OCI-LY7 (cell line): ENCODE measurements around the gene TMOD3. TPM values are rescaled to one million over a fixed set of nuclear protein-coding genes. Genes with fewer than 3 reads are reported as not detected.

ENCODE experiments used
- BruUV-seq: library from RNA; stranded (reverse); fragments of 400-500 nt; replicated peaks from 2 replicates; lab custom pipeline; 2021; lab: Mats Ljungman, UMichigan
- CTCF ChIA-PET: fragments of 300-600 bp; sonication (Branson Sonifier 250); formaldehyde crosslinking; loops from one replicate; lab custom pipeline; 2022; ENCODE audit warnings: antibody characterized with exemption; ENCODE audit not compliant: unreplicated experiment; lab: Charles Lee
- POLR2A ChIA-PET: fragments of 300-600 bp; sonication (Branson Sonifier 250); formaldehyde crosslinking; loops from one replicate; lab custom pipeline; 2022; ENCODE audit warnings: antibody characterized with exemption; lab: Charles Lee
- DNase-seq: peaks from one replicate; pipeline ENCODE4 v3.0.0-alpha.2; 2015; ENCODE audit warnings: low spot score
- H2AFZ ChIP-seq: fragments of 200-600 bp; sonication (generic), shearing (Covaris generic); 2 replicates; pipeline ENCODE4 v1.6.1; 2014; ENCODE audit warnings: mild to moderate bottlenecking, antibody characterized with exemption, low read length, moderate library complexity
- H3K27ac ChIP-seq: fragments of 200-600 bp; sonication (generic); 2 replicates; pipeline ENCODE4 v1.5.1; 2014; ENCODE audit warnings: mixed run types, low read depth, mild to moderate bottlenecking, moderate library complexity, low read length, inconsistent platforms; ENCODE audit not compliant: poor library complexity, severe bottlenecking
- H3K36me3 ChIP-seq: fragments of 200-600 bp; sonication (generic); 2 replicates; pipeline ENCODE4 v1.6.1; 2014; ENCODE audit warnings: mild to moderate bottlenecking, antibody characterized with exemption, low read length, moderate library complexity, mixed read lengths; ENCODE audit not compliant: insufficient read depth
- H3K4me1 ChIP-seq: fragments of 200-600 bp; sonication (generic); 2 replicates; pipeline ENCODE4 v1.5.1; 2014; ENCODE audit warnings: mild to moderate bottlenecking, low read length; ENCODE audit not compliant: insufficient read depth, poor library complexity, severe bottlenecking
- H3K4me2 ChIP-seq: fragments of 200-600 bp; sonication (generic); 2 replicates; pipeline ENCODE4 v1.6.1; 2014; ENCODE audit warnings: mild to moderate bottlenecking, low read length
- H3K4me3 ChIP-seq: fragments of 200-600 bp; sonication (generic); 2 replicates; pipeline ENCODE4 v1.5.1; 2014; ENCODE audit warnings: mild to moderate bottlenecking, low read depth, low read length; ENCODE audit not compliant: poor library complexity, severe bottlenecking
- H3K79me2 ChIP-seq: fragments of 200-600 bp; sonication (generic); 2 replicates; pipeline ENCODE4 v1.6.1; 2016; ENCODE audit warnings: low read depth, mild to moderate bottlenecking, low read length, moderate library complexity, mixed read lengths; ENCODE audit not compliant: insufficient read depth
- H3K9me2 ChIP-seq: fragments of 200-600 bp; sonication (generic); 2 replicates; pipeline ENCODE4 v1.6.1; 2016; ENCODE audit warnings: mild to moderate bottlenecking, low read length, mixed read lengths; ENCODE audit not compliant: insufficient read depth
- H3K9me3 ChIP-seq: fragments of 200-600 bp; sonication (generic); 2 replicates; pipeline ENCODE4 v1.6.1; 2014; ENCODE audit warnings: mild to moderate bottlenecking, mixed run types, low read length, mixed read lengths
- H4K20me1 ChIP-seq: fragments of 200-600 bp; sonication (generic); 2 replicates; pipeline ENCODE4 v1.6.1; 2014; ENCODE audit warnings: mild to moderate bottlenecking, antibody characterized with exemption, low read length, moderate library complexity, mixed read lengths; ENCODE audit not compliant: insufficient read depth
- EZH2phosphoT487 ChIP-seq: fragments of 200-600 bp; sonication (generic); IDR thresholded peaks from 2 replicates; pipeline ENCODE4 v1.6.1; 2018; ENCODE audit warnings: low read depth, borderline replicate concordance, mild to moderate bottlenecking, mixed run types, antibody characterized with exemption, low read length, moderate library complexity, mixed read lengths
- intact Hi-C: fragments of 100-400 bp; cut with micrococcal nuclease; formaldehyde crosslinking; loops from one replicate; pipeline ENCODE4 v1.10.0; 2022; ENCODE audit not compliant: unreplicated experiment
- small RNA-seq: library from RNA; depleted of rRNA; stranded (forward); fragments of <200 nt; gene quantifications from one replicate; pipeline ENCODE3, GENCODE V24; 2014
- total RNA-seq, 2 experiments: library from RNA; depleted of rRNA in 1 of 2; stranded (reverse); fragments of >200 nt in 1 of 2; shearing (Covaris generic) in 1 of 2; gene quantifications; 2 replicates each; pipeline ENCODE4 v1.2.3, GENCODE V29; 2014 to 2022
- TF ChIP-seq, protein P1 (sequence below): fragments of 200-600 bp; sonication (generic); conservative IDR thresholded peaks from 2 replicates; pipeline ENCODE4 v1.5.1; 2014; ENCODE audit warnings: mild to moderate bottlenecking, antibody characterized with exemption, low read length, moderate library complexity, mixed read lengths

TMOD3 gene
- total RNA-seq, 2 experiments from 2014 or later, result 17.4 to 30.5 TPM

DNA sequence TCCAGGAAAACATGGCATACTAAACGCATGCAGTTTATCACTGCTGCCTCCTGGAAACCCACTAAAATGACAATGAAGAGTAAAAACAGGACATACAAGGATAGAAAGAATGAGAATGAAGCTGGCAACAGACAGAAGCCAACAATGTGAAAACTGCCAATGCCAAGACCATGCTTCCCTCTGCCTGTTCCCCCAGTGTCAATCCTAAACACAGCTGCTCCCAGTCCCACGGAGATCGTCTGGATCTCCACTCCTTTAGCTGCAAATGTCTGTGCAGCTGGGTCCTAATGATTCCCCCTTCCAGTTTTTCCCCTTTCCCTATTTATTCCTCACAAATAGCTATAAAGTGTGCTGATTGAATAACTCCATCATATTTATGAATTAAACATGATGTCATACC, 126.1 kb downstream of the TMOD3 start:
- no peak overlapping the region for H3K27ac ChIP-seq
- BruUV-seq, result no TSS peak
- intact Hi-C loops, result no loop called here
- H3K9me3 ChIP-seq, result no peaks in the 10 kb centered on the region
- CTCF ChIA-PET, result no interaction called here
- TF ChIP-seq, protein P1, sequence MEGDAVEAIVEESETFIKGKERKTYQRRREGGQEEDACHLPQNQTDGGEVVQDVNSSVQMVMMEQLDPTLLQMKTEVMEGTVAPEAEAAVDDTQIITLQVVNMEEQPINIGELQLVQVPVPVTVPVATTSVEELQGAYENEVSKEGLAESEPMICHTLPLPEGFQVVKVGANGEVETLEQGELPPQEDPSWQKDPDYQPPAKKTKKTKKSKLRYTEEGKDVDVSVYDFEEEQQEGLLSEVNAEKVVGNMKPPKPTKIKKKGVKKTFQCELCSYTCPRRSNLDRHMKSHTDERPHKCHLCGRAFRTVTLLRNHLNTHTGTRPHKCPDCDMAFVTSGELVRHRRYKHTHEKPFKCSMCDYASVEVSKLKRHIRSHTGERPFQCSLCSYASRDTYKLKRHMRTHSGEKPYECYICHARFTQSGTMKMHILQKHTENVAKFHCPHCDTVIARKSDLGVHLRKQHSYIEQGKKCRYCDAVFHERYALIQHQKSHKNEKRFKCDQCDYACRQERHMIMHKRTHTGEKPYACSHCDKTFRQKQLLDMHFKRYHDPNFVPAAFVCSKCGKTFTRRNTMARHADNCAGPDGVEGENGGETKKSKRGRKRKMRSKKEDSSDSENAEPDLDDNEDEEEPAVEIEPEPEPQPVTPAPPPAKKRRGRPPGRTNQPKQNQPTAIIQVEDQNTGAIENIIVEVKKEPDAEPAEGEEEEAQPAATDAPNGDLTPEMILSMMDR, result no peak
- no peak for TF ChIP-seq EZH2phosphoT487
- H3K4me3 ChIP-seq, result no peak overlapping the region
- H3K4me2 ChIP-seq, result no peak overlapping the region
- no peaks in the 10 kb centered on the region for H3K4me1 ChIP-seq
- no peaks in the 10 kb centered on the region for H3K9me2 ChIP-seq
- DNase-seq, result no peak
- no peak overlapping the region for H2AFZ ChIP-seq
- no peaks in the 10 kb centered on the region for H3K79me2 ChIP-seq
- H3K36me3 ChIP-seq, result peaks cover 96% of the 10 kb centered on the region
- POLR2A ChIA-PET, result interaction anchor here (0.6 to 1.2 kb wide), 5 partner anchors 23 to 182 kb away, joined by 3 to 5 read pairs (median 3); no protein-coding TSS in a partner anchor
- no peaks in the 10 kb centered on the region for H4K20me1 ChIP-seq

Small RNA genes lying within 50 kb of the gene (small RNA-seq; reads per million reads assigned to genes)
- gene AC090971.5, result not detected
- gene RF00017, result not detected
- gene RF00019, result not detected
- gene RNU6-90P, result not detected

Other genes with a start within 250 kb of the TMOD3 start
- gene DMXL2, start 206.9 kb upstream of the TMOD3 start, total RNA-seq (2014; rRNA removed; shearing (Covaris generic)), result 0.33 and 0.47 TPM in 2 replicates
- 0.32 and 0.35 TPM in 2 replicates for gene DMXL2, start 206.9 kb upstream of the TMOD3 start, total RNA-seq (2022)
- not detected in 2 replicates for gene SCG3, start 148.2 kb upstream of the TMOD3 start, total RNA-seq (2014; rRNA removed; shearing (Covaris generic))
- gene SCG3, start 148.2 kb upstream of the TMOD3 start, total RNA-seq (2022), result not detected in 2 replicates
- not detected in 2 replicates for gene LYSMD2, start 92.0 kb upstream of the TMOD3 start, total RNA-seq (2014; rRNA removed; shearing (Covaris generic))
- 0.50 and 0.89 TPM in 2 replicates for gene LYSMD2, start 92.0 kb upstream of the TMOD3 start, total RNA-seq (2022)
- not detected in 2 replicates for gene TMOD2, start 78.1 kb upstream of the TMOD3 start, total RNA-seq (2014; rRNA removed; shearing (Covaris generic))
- gene TMOD2, start 78.1 kb upstream of the TMOD3 start, total RNA-seq (2022), result 0.11 and 0.44 TPM in 2 replicates
- gene LEO1, start 142.1 kb downstream of the TMOD3 start, total RNA-seq (2014; rRNA removed; shearing (Covaris generic)), result 22.0 and 43.0 TPM in 2 replicates
- gene LEO1, start 142.1 kb downstream of the TMOD3 start, total RNA-seq (2022), result 27.8 and 34.4 TPM in 2 replicates
- gene MAPK6, start 189.6 kb downstream of the TMOD3 start, total RNA-seq (2014; rRNA removed; shearing (Covaris generic)), result 19.8 and 25.9 TPM in 2 replicates
- 49.7 and 51.1 TPM in 2 replicates for gene MAPK6, start 189.6 kb downstream of the TMOD3 start, total RNA-seq (2022)